GM20000 (cell line): ENCODE measurements around the gene TTC32.
"Not testable (repeated sequence)": the region's sequence is repeated elsewhere in the genome, so short reads cannot be mapped to it uniquely, and the experiment has no call there.

ENCODE experiments used
- DNase-seq: peaks from one replicate; pipeline ENCODE4 v3.0.0; 2012; ENCODE audit warnings: low spot score
- CTCF ChIP-seq: IDR thresholded peaks from 2 replicates; pipeline ENCODE4 v1.5.1; 2012; ENCODE audit warnings: mild to moderate bottlenecking, control low read depth; ENCODE audit errors: extremely low read depth, missing control alignments

The TTC32 gene

GRCh38 chr2:19936203-19936602, 34.4 kb upstream of the TTC32 start:
- no peak for TF ChIP-seq CTCF
- no peak for DNase-seq

GRCh38 chr2:19933351-19933981, 31.7 kb upstream of the TTC32 start:
- TF ChIP-seq CTCF, result no peak
- peak; percentile 11 for DNase-seq

GRCh38 chr2:19932928-19933327, 31.1 kb upstream of the TTC32 start:
- DNase-seq, result no peak
- TF ChIP-seq CTCF, result no peak

- TF ChIP-seq CTCF, result no peak
- DNase-seq, result no peak
Measured at GRCh38 chr2:19929226-19929625, 27.4 kb upstream of the TTC32 start.

GRCh38 chr2:19927816-19928215, 26.0 kb upstream of the TTC32 start:
- DNase-seq, result not testable (repeated sequence)

- DNase-seq, result not testable (repeated sequence)
Measured at GRCh38 chr2:19924526-19924925, 22.7 kb upstream of the TTC32 start.

- not testable (repeated sequence) for DNase-seq
Measured at GRCh38 chr2:19922188-19922587, 20.4 kb upstream of the TTC32 start.

- no peak for DNase-seq
Measured at GRCh38 chr2:19916385-19916950, 14.7 kb upstream of the TTC32 start.

More at GRCh38 chr2:19916385-19916950, 14.7 kb upstream of the TTC32 start:
- TF ChIP-seq CTCF, result no peak
